ENCODE measurements around the gene RAF1. TPM values are rescaled to one million over a fixed set of nuclear protein-coding genes. Genes with fewer than 3 reads are reported as not detected.

The RAF1 gene
- total and polyA plus RNA-seq, 2 donors (not counting 3 experiments of a cell fraction or from before 2014, with no cell fraction given): 73.8 to 86.2 TPM

- Histone ChIP-seq H3K79me2 (ENCODE audit: control insufficient read depth, insufficient read depth, low read length) (no peaks in the 10 kb centered on the region), H2AFZ (ENCODE audit: low read depth, low read length) (no peak overlapping the region), H3K9ac (replicated peaks; ENCODE audit: extremely low read depth, insufficient read depth, low read length) (no peak overlapping the region), H3K36me3 (ENCODE audit: control insufficient read depth in 2 of 2, extremely low read depth in 1 of 2, insufficient read depth in 2 of 2, low read length in 2 of 2) (peaks cover 15 to 18% of the 10 kb centered on the region in 2 experiments), H4K20me1 (replicated peaks; ENCODE audit: control insufficient read depth, extremely low read depth, insufficient read depth, low read length) (no peaks in the 10 kb centered on the region), H3K9me1 (replicated peaks; ENCODE audit: control insufficient read depth, extremely low read depth, insufficient read depth, low read length) (no peaks in the 10 kb centered on the region), H3K9me3 (replicated peaks; ENCODE audit: control insufficient read depth, insufficient read depth, low read length) (no peaks in the 10 kb centered on the region), H3K4me3 (replicated peaks in 1 of 3; ENCODE audit: insufficient read depth in 1 of 3, low read depth in 1 of 3, low read length in 3 of 3) (no peak overlapping the region), H3K4me2 (ENCODE audit: insufficient read depth, low read length) (no peak overlapping the region), H3K27ac (ENCODE audit: insufficient read depth, low read depth, low read length) (no peak overlapping the region), H3K27me3 (ENCODE audit: control insufficient read depth in 2 of 2, insufficient read depth in 2 of 2, low read length in 2 of 2) (no peaks in the 10 kb centered on the region), H3K4me1 (ENCODE audit: control insufficient read depth, extremely low read depth, insufficient read depth, low read length) (peaks cover 6% of the 10 kb centered on the region)
- no peak for DNase-seq (ENCODE audit: low read depth, low spot score)
- CTCF ChIA-PET: interaction anchor here (1.0 to 1.2 kb wide), 2 partner anchors 14 to 31 kb away, joined by 3 read pairs; no protein-coding TSS in a partner anchor
- dilution Hi-C loops (cut with MboI; ENCODE audit: extremely low pct_ligation_motif_present, low sequenced_read_pairs): no loop called here
- TF ChIP-seq GATA2 (IDR thresholded peaks at IDR 0.05; ENCODE audit: insufficient read depth, insufficient read length, low read depth, low read length) (no peak), FOS (IDR thresholded peaks at IDR 0.05; ENCODE audit: borderline replicate concordance, insufficient read depth, low read length) (no peak), MYC (IDR thresholded peaks at IDR 0.05; ENCODE audit: low read depth, low read length) (no peak)
- no peak for FAIRE-seq
- POLR2A ChIA-PET: no interaction called here
- no TSS peak for BruUV-seq (replicated peaks)
- intact Hi-C loops (cut with micrococcal nuclease): no loop called here
Measured at GRCh38 chr3:12601072-12601471, 62.8 kb downstream of the RAF1 start.

GRCh38 chr3:12598890-12599289 is 65.0 kb downstream of the RAF1 start:
- BruUV-seq (replicated peaks): no TSS peak
- Histone ChIP-seq H3K9me1 (replicated peaks; ENCODE audit: control insufficient read depth, extremely low read depth, insufficient read depth, low read length) (no peaks in the 10 kb centered on the region), H3K9me3 (replicated peaks; ENCODE audit: control insufficient read depth, insufficient read depth, low read length) (no peaks in the 10 kb centered on the region), H3K4me3 (replicated peaks in 1 of 3; ENCODE audit: insufficient read depth in 1 of 3, low read depth in 1 of 3, low read length in 3 of 3) (no peak overlapping the region), H3K36me3 (ENCODE audit: control insufficient read depth in 2 of 2, extremely low read depth in 1 of 2, insufficient read depth in 2 of 2, low read length in 2 of 2) (peaks cover 15 to 18% of the 10 kb centered on the region in 2 experiments), H4K20me1 (replicated peaks; ENCODE audit: control insufficient read depth, extremely low read depth, insufficient read depth, low read length) (no peaks in the 10 kb centered on the region), H3K4me1 (ENCODE audit: control insufficient read depth, extremely low read depth, insufficient read depth, low read length) (peaks cover 6% of the 10 kb centered on the region), H3K9ac (replicated peaks; ENCODE audit: extremely low read depth, insufficient read depth, low read length) (no peak overlapping the region), H3K27me3 (ENCODE audit: control insufficient read depth in 2 of 2, insufficient read depth in 2 of 2, low read length in 2 of 2) (no peaks in the 10 kb centered on the region), H2AFZ (ENCODE audit: low read depth, low read length) (no peak overlapping the region), H3K79me2 (ENCODE audit: control insufficient read depth, insufficient read depth, low read length) (no peaks in the 10 kb centered on the region), H3K4me2 (ENCODE audit: insufficient read depth, low read length) (no peak overlapping the region), H3K27ac (ENCODE audit: insufficient read depth, low read depth, low read length) (no peak overlapping the region)
- POLR2A ChIA-PET: no interaction called here
- intact Hi-C loops (cut with micrococcal nuclease): no loop called here
- CTCF ChIA-PET: no interaction called here
- no peak for DNase-seq (ENCODE audit: low read depth, low spot score)
- no peak for FAIRE-seq
- TF ChIP-seq CTCF (IDR thresholded peaks at IDR 0.05; ENCODE audit: extremely low read depth in 1 of 2, insufficient read depth in 1 of 2, low read depth in 1 of 2, low read length in 2 of 2) (no peak), MAX (IDR thresholded peaks at IDR 0.05; ENCODE audit: insufficient read depth, insufficient read length) (no peak), POLR2AphosphoS5 (IDR thresholded peaks at IDR 0.05; ENCODE audit: insufficient read depth, low read depth, low read length) (no peak), GATA2 (IDR thresholded peaks at IDR 0.05; ENCODE audit: insufficient read depth, insufficient read length, low read depth, low read length) (no peak)
- dilution Hi-C loops (cut with MboI; ENCODE audit: extremely low pct_ligation_motif_present, low sequenced_read_pairs): no loop called here

Measured in endothelial cell of umbilical vein (primary cell).